GM21529 (cell line): Measurements from ENCODE around the gene GRM4.
A peak's percentile ranks its signal among the peaks of the same experiment; 100 is the strongest.
"Not testable (repeated sequence)": the region's sequence is repeated elsewhere in the genome, so short reads cannot be mapped to it uniquely, and the experiment has no call there.

ENCODE experiments used
- ATAC-seq: cut with Tn5 transposase; IDR thresholded peaks from one replicate; pipeline ENCODE4 v1.9.1; 2021; ENCODE audit not compliant: unreplicated experiment

The GRM4 gene

GRCh38 chr6:34146021-34146782 lies at the start of gene GRM4:
GRM4 (minus strand) TSS chr6:34146087; CDS start chr6:34133496, 12,591 bp downstream.
- no peak for ATAC-seq

GRCh38 chr6:34194772-34195171 lies 48.9 kb upstream of the GRM4 start:
- no peak for ATAC-seq

GRCh38 chr6:34190504-34191122 lies 44.7 kb upstream of the GRM4 start:
- no peak for ATAC-seq

GRCh38 chr6:34189806-34190503 lies 44.1 kb upstream of the GRM4 start:
- ATAC-seq, result no peak

GRCh38 chr6:34184726-34185125 lies 38.8 kb upstream of the GRM4 start:
- not testable (repeated sequence) for ATAC-seq

GRCh38 chr6:34182751-34183531 lies 37.1 kb upstream of the GRM4 start:
- ATAC-seq, result peak; percentile 40

GRCh38 chr6:34181908-34182307 lies 36.0 kb upstream of the GRM4 start:
- no peak for ATAC-seq

GRCh38 chr6:34179106-34179720 lies 33.3 kb upstream of the GRM4 start:
- ATAC-seq, result no peak

- ATAC-seq, result no peak
Observed at GRCh38 chr6:34178357-34179105, 32.6 kb upstream of the GRM4 start.

GRCh38 chr6:34177181-34177591 lies 31.3 kb upstream of the GRM4 start:
- no peak for ATAC-seq

GRCh38 chr6:34176261-34177031 lies 30.6 kb upstream of the GRM4 start:
- no peak for ATAC-seq

- no peak for ATAC-seq
Observed at GRCh38 chr6:34174846-34175399, 29.0 kb upstream of the GRM4 start.

- ATAC-seq, result no peak
Observed at GRCh38 chr6:34172961-34173775, 27.3 kb upstream of the GRM4 start.

- ATAC-seq, result no peak
Observed at GRCh38 chr6:34170346-34170745, 24.5 kb upstream of the GRM4 start.

- ATAC-seq, result no peak
Observed at GRCh38 chr6:34169897-34170296, 24.0 kb upstream of the GRM4 start.

- ATAC-seq, result no peak
Observed at GRCh38 chr6:34161857-34162515, 16.1 kb upstream of the GRM4 start.

- no peak for ATAC-seq
Observed at GRCh38 chr6:34159844-34160243, 14.0 kb upstream of the GRM4 start.

GRCh38 chr6:34158876-34159275 lies 13.0 kb upstream of the GRM4 start:
- ATAC-seq, result no peak
